Activated T-cell treated with anti-CD3 and anti-CD28 coated beads for 24 hours (primary cell): ENCODE results near the gene ZNF543.
"Not testable (repeated sequence)": the region's sequence is repeated elsewhere in the genome, so short reads cannot be mapped to it uniquely, and the experiment has no call there.

Source experiments
- DNase-seq: peaks from one replicate; pipeline ENCODE4 v3.0.0-alpha.2; 2020; ENCODE audit warnings: low read depth

Gene ZNF543

DNA sequence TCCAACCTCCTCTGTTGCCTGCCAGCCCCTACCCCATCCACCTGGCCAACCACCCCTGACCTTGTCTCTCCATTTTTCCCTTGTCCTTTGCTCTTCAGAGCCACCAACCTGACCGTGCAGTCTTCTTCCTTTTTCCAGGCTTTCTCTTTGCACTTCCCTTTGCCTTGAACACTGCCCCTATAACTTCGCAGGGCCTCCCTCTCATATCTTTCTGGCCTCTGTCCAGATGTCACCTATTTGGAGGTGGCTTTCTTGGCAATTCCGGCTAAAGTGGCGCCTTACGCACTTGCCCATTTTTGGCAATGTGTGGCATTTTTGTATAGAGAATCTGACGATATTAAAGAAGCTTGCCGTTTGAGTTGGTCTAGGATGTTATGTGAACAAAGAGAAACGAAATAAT is 844 bp downstream of the ZNF543 start:
- DNase-seq: no peak

- DNase-seq: no peak
Measured at GRCh38 chr19:57321751-57322150, 1.5 kb downstream of the ZNF543 start.

DNA sequence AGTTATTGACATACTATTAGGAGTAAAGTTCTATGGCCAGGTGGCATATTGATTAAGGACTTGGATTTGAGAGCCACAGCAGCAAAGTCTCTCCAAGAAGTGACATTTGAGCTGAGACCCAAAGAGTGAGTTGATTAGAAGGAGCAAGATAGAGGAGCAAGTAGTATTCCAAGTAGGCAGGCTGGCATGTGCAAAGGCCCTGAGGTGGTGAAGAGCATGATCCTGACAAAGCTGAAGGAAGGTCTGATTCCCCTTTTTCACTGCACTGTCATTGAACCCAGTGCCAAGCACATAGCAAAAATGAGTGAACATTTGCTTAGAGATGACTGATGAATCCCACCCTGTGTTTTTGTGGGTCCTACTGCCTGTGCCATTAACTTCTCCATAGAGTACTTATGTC is 4.7 kb downstream of the ZNF543 start:
- no peak for DNase-seq

DNA sequence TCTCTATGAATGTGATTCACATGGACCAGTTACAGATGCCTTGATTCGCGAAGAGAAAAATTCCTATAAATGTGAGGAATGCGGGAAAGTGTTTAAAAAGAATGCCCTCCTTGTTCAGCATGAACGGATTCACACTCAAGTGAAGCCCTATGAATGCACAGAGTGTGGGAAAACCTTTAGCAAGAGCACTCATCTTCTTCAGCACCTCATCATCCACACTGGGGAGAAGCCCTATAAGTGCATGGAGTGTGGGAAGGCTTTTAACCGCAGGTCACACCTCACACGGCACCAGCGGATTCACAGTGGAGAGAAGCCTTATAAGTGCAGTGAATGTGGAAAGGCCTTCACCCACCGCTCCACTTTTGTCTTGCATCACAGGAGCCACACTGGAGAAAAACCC is 7.7 kb downstream of the ZNF543 start:
- no peak for DNase-seq

GRCh38 chr19:57334191-57334590 is 13.9 kb downstream of the ZNF543 start:
- DNase-seq: no peak

DNA sequence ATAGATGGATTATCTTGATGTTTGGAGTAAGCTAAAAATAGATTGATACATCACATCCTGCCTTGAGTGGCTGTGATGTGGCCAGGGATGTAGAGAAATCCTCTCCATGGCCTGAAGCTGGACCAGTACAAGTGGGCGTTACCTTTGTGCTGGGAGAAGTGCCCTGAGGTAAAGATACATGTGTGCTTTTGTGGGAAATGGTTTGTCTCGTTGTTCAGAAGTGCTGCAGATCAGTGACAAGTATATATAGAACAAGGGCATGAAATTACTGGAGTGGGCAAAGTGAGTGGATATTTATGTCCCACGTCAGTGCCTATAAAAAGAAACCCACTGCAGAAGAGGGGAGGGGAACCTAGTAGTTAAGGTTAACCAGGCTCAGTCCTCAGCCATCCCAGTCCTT is 18.6 kb downstream of the ZNF543 start:
- DNase-seq: no peak

GRCh38 chr19:57342582-57342981 is 22.3 kb downstream of the ZNF543 start:
- no peak for DNase-seq

DNA sequence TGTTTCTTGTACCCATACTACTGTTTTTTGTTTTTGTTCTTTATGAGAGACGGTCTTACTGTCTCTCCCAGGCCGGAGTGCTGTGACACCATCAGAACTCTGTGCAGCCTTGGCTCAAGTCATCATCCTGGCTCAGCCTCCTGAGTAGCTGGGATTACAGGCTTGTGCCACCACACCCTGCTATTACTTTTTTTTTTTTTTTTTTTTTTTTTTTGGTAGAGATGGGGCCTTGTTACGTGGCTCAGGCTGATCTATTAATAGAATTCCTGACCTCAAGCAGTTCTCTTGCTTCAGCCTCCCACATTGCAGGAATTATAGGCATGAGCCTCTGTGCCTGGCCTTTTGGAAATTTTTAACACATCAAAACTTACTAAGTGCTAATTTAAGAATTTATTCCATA is 27.9 kb downstream of the ZNF543 start:
- no peak for DNase-seq

GRCh38 chr19:57350877-57351805 is 30.9 kb downstream of the ZNF543 start, which contains the start of gene ZNF304:
Gene ZNF304 (plus strand): TSS chr19:57351271. CDS start chr19:57351665, 394 bp downstream.
- DNase-seq: peak; percentile 79

DNA sequence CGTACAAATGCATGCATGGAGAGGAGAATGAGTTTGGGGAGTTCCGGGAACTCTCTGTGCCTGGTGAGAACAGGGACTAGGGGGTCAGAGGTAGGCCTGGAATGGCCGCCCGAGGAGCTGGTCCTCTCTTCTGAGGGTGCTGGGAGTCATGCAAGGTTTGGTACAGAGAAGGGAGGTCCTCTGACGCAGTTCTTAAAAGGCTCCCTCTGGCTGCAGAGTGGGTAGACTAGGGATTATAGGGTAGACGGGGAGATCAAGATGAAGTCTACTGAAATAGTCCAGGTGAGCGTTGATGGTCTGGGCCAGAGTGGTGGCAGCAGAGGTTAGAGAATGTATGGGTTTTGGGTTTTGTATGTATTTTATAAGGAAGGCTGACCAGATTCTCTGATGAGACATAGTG is 31.6 kb downstream of the ZNF543 start:
- DNase-seq: no peak

DNA sequence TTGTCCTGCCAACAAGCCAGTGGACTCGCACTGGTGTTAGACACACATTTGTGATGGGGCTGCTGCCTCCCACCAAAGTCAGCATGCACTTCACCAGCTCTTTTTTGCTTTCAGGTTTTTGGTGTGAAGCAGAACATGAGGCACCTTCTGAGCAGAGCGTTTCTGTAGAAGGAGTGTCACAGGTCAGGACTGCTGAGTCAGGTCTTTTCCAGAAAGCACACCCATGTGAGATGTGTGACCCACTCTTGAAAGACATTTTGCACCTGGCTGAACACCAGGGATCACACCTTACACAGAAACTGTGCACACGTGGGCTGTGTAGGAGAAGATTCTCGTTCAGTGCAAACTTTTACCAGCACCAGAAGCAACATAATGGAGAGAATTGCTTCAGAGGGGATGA is 35.6 kb downstream of the ZNF543 start:
- DNase-seq: no peak

DNA sequence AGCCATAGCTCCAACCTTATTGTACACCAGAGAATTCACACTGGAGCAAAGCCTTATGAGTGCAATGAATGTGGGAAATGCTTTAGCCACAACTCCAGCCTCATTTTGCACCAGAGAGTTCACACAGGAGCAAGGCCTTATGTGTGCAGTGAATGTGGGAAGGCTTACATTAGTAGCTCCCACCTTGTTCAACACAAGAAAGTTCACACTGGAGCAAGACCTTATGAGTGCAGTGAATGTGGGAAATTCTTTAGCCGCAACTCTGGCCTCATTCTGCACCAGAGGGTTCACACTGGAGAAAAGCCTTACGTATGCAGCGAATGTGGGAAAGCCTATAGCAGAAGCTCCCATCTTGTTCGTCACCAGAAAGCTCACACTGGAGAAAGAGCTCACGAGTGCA is 37.1 kb downstream of the ZNF543 start:
- no peak for DNase-seq

DNA sequence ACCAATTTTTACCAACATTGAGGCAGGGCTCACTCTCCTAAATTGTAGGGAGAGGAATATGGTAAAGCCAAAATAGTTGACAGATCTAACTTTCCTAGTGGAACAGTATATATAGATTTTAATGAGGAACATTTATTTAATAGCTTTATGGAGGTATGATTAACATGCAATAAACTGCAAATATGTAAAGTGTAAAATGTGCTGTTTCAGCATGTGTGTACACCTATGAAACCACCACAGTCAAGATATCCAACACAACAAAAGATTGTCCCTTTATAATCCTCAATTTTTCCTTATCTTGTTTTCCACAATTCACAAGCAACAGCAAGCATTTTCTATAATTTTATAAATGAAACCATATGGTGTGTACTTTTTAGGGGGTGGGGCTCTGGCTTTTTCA is 39.0 kb downstream of the ZNF543 start:
- DNase-seq: no peak

GRCh38 chr19:57362419-57362818 is 42.1 kb downstream of the ZNF543 start:
- DNase-seq: no peak

DNA sequence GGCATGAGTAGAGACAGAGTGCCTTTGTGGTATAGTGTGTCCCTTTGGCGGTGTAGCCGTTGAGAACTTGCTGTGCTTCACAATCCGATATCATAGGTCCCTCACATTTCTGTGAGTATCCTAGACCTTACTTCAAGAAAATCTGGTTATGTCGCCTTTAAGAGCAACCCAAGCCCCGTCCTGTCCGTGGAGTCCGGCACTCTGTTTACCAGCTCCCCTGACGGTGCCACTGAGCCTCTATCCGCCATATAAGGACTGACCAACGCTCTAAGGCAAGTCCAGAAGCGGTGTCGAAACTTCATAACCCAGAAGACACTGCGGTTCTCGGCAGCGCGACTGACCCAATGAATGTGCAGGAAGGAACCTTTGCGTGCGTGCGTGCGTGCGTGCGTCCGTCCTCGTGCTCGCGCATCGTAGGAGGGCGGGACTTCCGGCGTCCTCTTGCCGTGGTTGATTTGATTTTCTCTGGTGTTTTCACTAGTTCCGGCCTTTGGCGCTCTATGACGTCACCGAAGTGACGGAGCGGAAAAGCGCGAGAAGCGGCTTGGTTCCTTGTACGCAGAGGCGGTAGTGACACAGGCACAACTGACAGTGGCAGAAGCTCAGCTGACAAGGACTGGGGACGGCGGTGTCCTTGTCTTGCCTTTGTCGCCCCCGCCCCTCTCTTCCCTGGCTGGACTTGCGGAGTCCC is 42.9 kb downstream of the ZNF543 start, which contains the start of the genes TRAPPC2B and ZNF547:
Gene TRAPPC2B (plus strand): TSS at position 555 of the 691 bp plus-strand sequence. CDS start 1,283 bp downstream, outside the sequence.
Gene ZNF547 (plus strand): TSS at position 555 of the 691 bp plus-strand sequence. CDS start 5,005 bp downstream, outside the sequence.
- peak; percentile 98 for DNase-seq

GRCh38 chr19:57363688-57364181 is 43.5 kb downstream of the ZNF543 start:
- no peak for DNase-seq

GRCh38 chr19:57366776-57367175 is 46.5 kb downstream of the ZNF543 start:
- DNase-seq: no peak

- DNase-seq: no peak
Measured at GRCh38 chr19:57374179-57374578, 53.9 kb downstream of the ZNF543 start.

DNA sequence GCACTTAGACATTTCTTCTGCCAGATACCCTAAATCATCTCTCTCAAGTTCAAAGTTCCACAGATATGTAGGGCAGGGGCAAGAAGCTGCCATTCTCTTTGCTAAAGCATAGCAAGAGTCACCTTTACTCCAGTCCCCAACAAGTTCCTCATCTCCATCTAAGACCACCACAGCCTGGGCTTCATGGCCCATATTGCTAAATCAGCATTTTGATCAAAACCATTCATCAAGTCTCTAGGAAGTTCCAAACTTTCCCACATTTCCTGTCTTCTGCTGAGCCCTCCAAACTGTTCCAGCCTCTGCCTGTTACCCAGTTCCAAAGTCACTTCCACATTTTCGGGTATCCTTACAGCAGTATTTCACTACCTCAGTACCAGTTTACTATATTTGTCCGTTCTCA is 54.4 kb downstream of the ZNF543 start:
- DNase-seq: not testable (repeated sequence)

GRCh38 chr19:57376151-57376550 is 55.9 kb downstream of the ZNF543 start:
- no peak for DNase-seq

DNA sequence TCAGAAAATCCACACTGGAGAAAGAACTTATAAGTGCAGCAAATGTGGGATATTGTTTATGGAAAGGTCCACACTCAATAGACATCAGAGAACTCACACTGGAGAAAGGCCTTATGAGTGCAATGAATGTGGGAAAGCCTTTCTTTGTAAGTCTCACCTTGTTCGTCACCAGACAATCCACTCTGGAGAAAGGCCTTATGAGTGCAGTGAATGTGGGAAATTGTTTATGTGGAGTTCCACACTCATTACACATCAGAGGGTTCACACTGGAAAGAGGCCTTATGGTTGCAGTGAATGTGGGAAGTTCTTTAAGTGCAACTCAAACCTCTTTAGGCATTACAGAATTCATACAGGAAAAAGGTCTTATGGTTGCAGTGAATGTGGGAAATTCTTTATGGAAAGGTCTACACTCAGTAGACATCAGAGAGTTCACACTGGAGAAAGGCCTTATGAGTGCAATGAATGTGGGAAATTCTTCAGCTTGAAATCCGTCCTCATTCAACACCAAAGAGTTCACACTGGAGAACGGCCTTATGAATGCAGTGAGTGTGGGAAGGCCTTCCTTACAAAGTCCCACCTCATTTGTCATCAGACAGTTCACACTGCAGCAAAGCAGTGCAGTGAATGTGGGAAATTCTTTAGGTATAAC is 57.4 kb downstream of the ZNF543 start:
- DNase-seq: no peak
